ENCODE data around the gene RHOH.
"Not testable (repeated sequence)": the region's sequence is repeated elsewhere in the genome, so short reads cannot be mapped to it uniquely, and the experiment has no call there.

RHOH gene

GRCh38 chr4:40264497-40264896, 67.7 kb downstream of the RHOH start:
- no peak for DNase-seq

GRCh38 chr4:40264995-40265909, 68.4 kb downstream of the RHOH start:
- DNase-seq, result no peak

GRCh38 chr4:40265910-40266274, 69.1 kb downstream of the RHOH start:
- no peak for DNase-seq

- no peak for DNase-seq
These were observed 72.3 kb downstream of the RHOH start for GRCh38 chr4:40269133-40269532.

GRCh38 chr4:40270609-40271008, 73.8 kb downstream of the RHOH start:
- DNase-seq, result no peak

GRCh38 chr4:40275065-40275730, 78.4 kb downstream of the RHOH start:
- DNase-seq, result no peak

- DNase-seq, result no peak
These were observed 79.7 kb downstream of the RHOH start for GRCh38 chr4:40276546-40276945.

GRCh38 chr4:40280586-40280985, 83.8 kb downstream of the RHOH start:
- peak; percentile 56 for DNase-seq

- no peak for DNase-seq
These were observed 84.3 kb downstream of the RHOH start for GRCh38 chr4:40281099-40281498.

- no peak for DNase-seq
These were observed 85.1 kb downstream of the RHOH start for GRCh38 chr4:40281913-40282312.

- not testable (repeated sequence) for DNase-seq
These were observed 86.0 kb downstream of the RHOH start for GRCh38 chr4:40282857-40283256.

GRCh38 chr4:40283413-40283812, 86.6 kb downstream of the RHOH start:
- no peak for DNase-seq

- peak; percentile 88 for DNase-seq
These were observed 87.1 kb downstream of the RHOH start for GRCh38 chr4:40283968-40284367.

- no peak for DNase-seq
These were observed 88.9 kb downstream of the RHOH start for GRCh38 chr4:40285692-40286091.

GRCh38 chr4:40288566-40288965, 91.7 kb downstream of the RHOH start:
- DNase-seq, result no peak

GRCh38 chr4:40289366-40290188, 92.7 kb downstream of the RHOH start:
- DNase-seq, result peak; percentile 55

GRCh38 chr4:40290611-40291186, 93.9 kb downstream of the RHOH start:
- not testable (repeated sequence) for DNase-seq

GRCh38 chr4:40292313-40292759, 95.5 kb downstream of the RHOH start:
- no peak for DNase-seq

GRCh38 chr4:40294339-40294738, 97.5 kb downstream of the RHOH start:
- no peak for DNase-seq

- not testable (repeated sequence) for DNase-seq
These were observed 98.2 kb downstream of the RHOH start for GRCh38 chr4:40295030-40295429.

GRCh38 chr4:40295572-40295971, 98.7 kb downstream of the RHOH start:
- no peak for DNase-seq
